HCT116 (cell line): ENCODE measurements around the gene KATNAL1. TPM values are rescaled to one million over a fixed set of nuclear protein-coding genes. Genes with fewer than 3 reads are reported as not detected.

Experiments used
- ATAC-seq: fragments of 200-7000 bp; cut with Tn5 transposase; 2 replicates; pipeline ENCODE4 v1.9.1; 2020; ENCODE audit warnings: mild to moderate bottlenecking, moderate library complexity
- BruUV-seq: library from RNA; stranded (reverse); fragments of 400-500 nt; replicated peaks from 2 replicates; lab custom pipeline; 2021; lab: Mats Ljungman, UMichigan
- CTCF ChIA-PET: fragments of 300-600 bp; sonication (Branson Sonifier 250); formaldehyde crosslinking; loops from one replicate; lab custom pipeline; 2021; ENCODE audit warnings: antibody characterized with exemption; lab: Charles Lee
- POLR2A ChIA-PET: fragments of 300-600, 350-600 bp; sonication (Branson Sonifier 250); formaldehyde crosslinking; loops from one replicate; lab custom pipeline; 2021; ENCODE audit warnings: antibody characterized with exemption; lab: Charles Lee
- RAD21 ChIA-PET, 2 experiments: fragments of 300-600 bp; sonication (Branson Sonifier 250); formaldehyde crosslinking; loops; one replicate each; lab custom pipeline; 2023; ENCODE audit warnings: low total read pairs in 2 of 2; ENCODE audit not compliant: uncharacterized antibody in 2 of 2, unreplicated experiment in 2 of 2, low non-redundant PET in 1 of 2; lab: Charles Lee
- DNase-seq: peaks from one replicate; pipeline ENCODE4 v3.0.0-alpha.2; 2010; ENCODE audit warnings: low read depth, low spot score
- H2AFZ ChIP-seq: fragments of 200-600 bp; shearing (Covaris generic), sonication (generic); 2 replicates; pipeline ENCODE4 v1.6.1; 2017; ENCODE audit warnings: low read depth, mixed run types, mixed read lengths, antibody characterized with exemption, low read length; ENCODE audit not compliant: poor library complexity, severe bottlenecking
- H3K27ac ChIP-seq: 2 replicates; pipeline ENCODE4 v1.5.1; 2012; ENCODE audit warnings: low read depth, low read length
- H3K27me3 ChIP-seq: fragments of 200-600 bp; sonication (generic); 2 replicates; pipeline ENCODE4 v1.6.1; 2016; ENCODE audit warnings: mixed run types, low read length, mixed read lengths; ENCODE audit not compliant: insufficient read depth
- H3K36me3 ChIP-seq, 2 experiments: fragments of 200-500 bp in 1 of 2; fragments of 200-600 bp in 1 of 2; sonication (Bioruptor generic) in 1 of 2; sonication (generic) in 1 of 2; 2 replicates each; pipeline versions ENCODE4 v1.5.1 to v1.6.1; 2014 to 2016; ENCODE audit warnings: low read length in 2 of 2, inconsistent platforms in 1 of 2, mixed read lengths in 1 of 2, mixed run types in 1 of 2; ENCODE audit not compliant: insufficient read depth in 2 of 2, control insufficient read depth in 1 of 2
- H3K4me1 ChIP-seq, 2 experiments: fragments of 200-600 bp in 1 of 2; sonication (generic) in 1 of 2; 2 replicates each; pipeline versions ENCODE4 v1.5.1 to v1.6.1; 2012 to 2017; ENCODE audit warnings: low read length in 2 of 2, inconsistent platforms in 1 of 2, mild to moderate bottlenecking in 1 of 2, mixed read lengths in 1 of 2, mixed run types in 1 of 2, moderate library complexity in 1 of 2; ENCODE audit not compliant: insufficient read depth in 2 of 2, control insufficient read depth in 1 of 2
- H3K4me2 ChIP-seq: fragments of 200-600 bp; sonication (generic); 2 replicates; pipeline ENCODE4 v1.6.1; 2017; ENCODE audit warnings: mixed run types, low read length, mixed read lengths
- H3K4me3 ChIP-seq, 2 experiments: fragments of 200-600 bp in 1 of 2; sonication (generic) in 1 of 2; replicated peaks in 1 of 2; 2 replicates each; pipeline ENCODE4 v1.5.1; 2011 to 2016; ENCODE audit warnings: low read length in 2 of 2, control low read depth in 1 of 2, low read depth in 1 of 2, mild to moderate bottlenecking in 1 of 2, mixed read lengths in 1 of 2, mixed run types in 1 of 2
- H3K79me2 ChIP-seq: fragments of 200-600 bp; sonication (generic); 2 replicates; pipeline ENCODE4 v1.6.1; 2017; ENCODE audit warnings: mild to moderate bottlenecking, mixed run types, low read length, moderate library complexity, mixed read lengths; ENCODE audit not compliant: insufficient read depth
- H3K9ac ChIP-seq: fragments of 200-600 bp; sonication (generic); 2 replicates; pipeline ENCODE4 v1.6.1; 2016; ENCODE audit warnings: low read length, mixed read lengths
- H3K9me2 ChIP-seq: fragments of 200-600 bp; sonication (generic), shearing (Covaris generic); 2 replicates; pipeline ENCODE4 v1.6.1; 2017; ENCODE audit warnings: mixed run types, mild to moderate bottlenecking, moderate library complexity; ENCODE audit not compliant: insufficient read depth
- H3K9me3 ChIP-seq, 2 experiments: fragments of 200-500 bp in 1 of 2; fragments of 200-600 bp in 1 of 2; sonication (Bioruptor generic) in 1 of 2; sonication (generic) in 1 of 2; 2 replicates each; pipeline ENCODE4 v1.6.1; 2014 to 2017; ENCODE audit warnings: low read length in 2 of 2, mixed read lengths in 2 of 2, inconsistent platforms in 1 of 2, low read depth in 1 of 2, mild to moderate bottlenecking in 1 of 2, mixed run types in 1 of 2, moderate library complexity in 1 of 2; ENCODE audit not compliant: control insufficient read depth in 1 of 2, insufficient read depth in 1 of 2
- H4K20me1 ChIP-seq: fragments of 200-600 bp; sonication (generic), shearing (Covaris generic); 2 replicates; pipeline ENCODE4 v1.6.1; 2017; ENCODE audit warnings: mixed run types, mild to moderate bottlenecking, moderate library complexity; ENCODE audit not compliant: insufficient read depth
- CBX3 ChIP-seq: IDR thresholded peaks from 2 replicates; pipeline ENCODE4 v1.6.1; 2012; ENCODE audit warnings: low read depth
- ELF1 ChIP-seq: IDR thresholded peaks from 2 replicates; pipeline ENCODE4 v1.6.1; 2012; ENCODE audit warnings: low read depth, borderline replicate concordance
- EZH2phosphoT487 ChIP-seq: fragments of 200-600 bp; IDR thresholded peaks from 2 replicates; pipeline ENCODE4 v1.6.1; 2018; ENCODE audit warnings: antibody characterized with exemption, borderline replicate concordance
- FOSL1 ChIP-seq: IDR thresholded peaks from 2 replicates; pipeline ENCODE4 v1.6.1; 2012; ENCODE audit warnings: low read depth
- JUND ChIP-seq: IDR thresholded peaks from 2 replicates; pipeline ENCODE4 v1.6.1; 2012
- POLR2A ChIP-seq: IDR thresholded peaks from 2 replicates; pipeline ENCODE4 v1.7.0; 2011; ENCODE audit warnings: borderline replicate concordance; ENCODE audit not compliant: insufficient read depth, insufficient read length; ENCODE audit errors: extremely low read depth
- RAD21 ChIP-seq: IDR thresholded peaks from 2 replicates; pipeline ENCODE4 v1.6.1; 2012; ENCODE audit warnings: low read depth, mild to moderate bottlenecking
- SIN3A ChIP-seq: IDR thresholded peaks from 2 replicates; pipeline ENCODE4 v1.6.1; 2012; ENCODE audit warnings: low read depth
- TCF7L2 ChIP-seq: IDR thresholded peaks from 2 replicates; pipeline ENCODE4 v1.7.0; 2011; ENCODE audit warnings: borderline replicate concordance, inconsistent platforms; ENCODE audit not compliant: insufficient read depth, insufficient read length; ENCODE audit errors: extremely low read depth
- YY1 ChIP-seq: IDR thresholded peaks from 2 replicates; pipeline ENCODE4 v1.6.1; 2011; ENCODE audit warnings: low read length, low read depth, moderate library complexity, mild to moderate bottlenecking; ENCODE audit not compliant: insufficient replicate concordance; ENCODE audit errors: extremely low read depth
- ZNF274 ChIP-seq: fragments of 200-500 bp; sonication (Bioruptor generic); IDR thresholded peaks from 2 replicates; pipeline ENCODE4 v1.6.1; 2014; ENCODE audit warnings: mild to moderate bottlenecking, low read depth, low read length, inconsistent platforms
- intact Hi-C: fragments of 100-400 bp; cut with micrococcal nuclease; formaldehyde crosslinking; loops from 2 replicates; pipeline ENCODE4 v1.10.0; 2022
- total RNA-seq: library from RNA; stranded (reverse); gene quantifications from one replicate; pipeline ENCODE4 v1.2.1, GENCODE V29; 2021; ENCODE audit not compliant: unreplicated experiment
- TF ChIP-seq, protein P1 (sequence below): IDR thresholded peaks from 2 replicates; pipeline ENCODE4 v1.6.1; 2012
- TF ChIP-seq, protein P2 (sequence below): IDR thresholded peaks from 2 replicates; pipeline ENCODE4 v1.6.1; 2011; ENCODE audit warnings: mild to moderate bottlenecking, low read length, moderate library complexity; ENCODE audit not compliant: insufficient replicate concordance; ENCODE audit errors: extremely low read depth

KATNAL1 gene
- total RNA-seq, 1 experiment from 2014 or later = 17.3 TPM

DNA sequence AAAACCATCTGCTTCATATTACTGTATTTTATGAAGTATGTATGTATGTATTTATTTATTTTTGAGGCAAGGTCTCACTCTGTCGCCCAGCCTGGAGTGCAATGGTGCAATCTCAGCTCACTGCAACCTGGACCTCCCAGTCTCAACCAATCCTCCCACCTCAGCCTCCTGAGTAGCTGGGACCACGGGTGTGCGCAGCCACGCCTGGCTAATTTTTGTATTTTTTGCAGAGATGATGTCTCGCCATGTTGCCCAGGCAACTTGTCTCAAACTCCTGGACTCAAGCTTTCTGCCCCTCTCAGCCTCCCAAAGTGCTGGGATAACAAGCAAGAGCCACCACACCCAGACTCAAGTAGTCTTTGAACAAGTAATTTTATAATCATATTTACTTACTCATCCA lies 5.5 kb downstream of the KATNAL1 start:
- H3K9ac ChIP-seq = peak overlapping the region; percentile 50

DNA sequence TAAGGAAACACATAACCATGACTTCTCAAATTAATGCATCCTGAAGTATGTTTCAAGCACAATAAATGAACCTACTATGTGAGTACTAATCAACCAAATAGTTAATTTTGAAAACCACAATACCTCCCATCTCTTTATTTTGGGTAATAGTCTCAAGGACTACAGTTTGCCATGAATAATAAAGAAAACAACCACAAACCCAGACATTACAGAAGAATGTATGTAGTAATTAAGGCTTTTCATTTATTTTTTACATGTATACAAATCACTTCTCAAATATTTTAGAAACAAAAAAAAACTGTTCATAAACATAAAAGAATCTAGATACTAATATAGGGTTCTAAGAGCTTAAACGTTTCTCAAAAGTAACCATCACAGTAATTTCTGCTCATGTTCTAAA lies 6.8 kb downstream of the KATNAL1 start:
- Histone ChIP-seq H3K27me3 (no peaks in the 10 kb centered on the region), H2AFZ (no peak overlapping the region), H3K79me2 (peaks cover 91% of the 10 kb centered on the region), H3K4me1 (peaks cover 55 to 62% of the 10 kb centered on the region in 2 experiments), H3K4me3 (peak overlapping the region; percentile 16 to 53; a peak in 3 of 4 replicates), H3K4me2 (peak overlapping the region; percentile 82), H3K9me2 (no peaks in the 10 kb centered on the region), H3K27ac (peak overlapping the region; percentile 82), H3K36me3 (no peaks in the 10 kb centered on the region), H3K9ac (peak overlapping the region; percentile 50), H4K20me1 (no peaks in the 10 kb centered on the region), H3K9me3 (no peaks in the 10 kb centered on the region)
- POLR2A ChIA-PET = no interaction called here
- ATAC-seq (no peak), DNase-seq (no peak)
- TF ChIP-seq YY1 = no peak
- no peak for TF ChIP-seq JUND
- no peak for TF ChIP-seq RAD21
- TF ChIP-seq SIN3A = no peak
- TF ChIP-seq, protein P1, sequence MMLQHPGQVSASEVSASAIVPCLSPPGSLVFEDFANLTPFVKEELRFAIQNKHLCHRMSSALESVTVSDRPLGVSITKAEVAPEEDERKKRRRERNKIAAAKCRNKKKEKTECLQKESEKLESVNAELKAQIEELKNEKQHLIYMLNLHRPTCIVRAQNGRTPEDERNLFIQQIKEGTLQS = no peak
- no peak for TF ChIP-seq POLR2A
- TF ChIP-seq ZNF274 = no peak
- no peak for TF ChIP-seq ELF1
- no peak for TF ChIP-seq TCF7L2
- TF ChIP-seq CBX3 = no peak
- TF ChIP-seq FOSL1 = no peak
- TF ChIP-seq, protein P2, sequence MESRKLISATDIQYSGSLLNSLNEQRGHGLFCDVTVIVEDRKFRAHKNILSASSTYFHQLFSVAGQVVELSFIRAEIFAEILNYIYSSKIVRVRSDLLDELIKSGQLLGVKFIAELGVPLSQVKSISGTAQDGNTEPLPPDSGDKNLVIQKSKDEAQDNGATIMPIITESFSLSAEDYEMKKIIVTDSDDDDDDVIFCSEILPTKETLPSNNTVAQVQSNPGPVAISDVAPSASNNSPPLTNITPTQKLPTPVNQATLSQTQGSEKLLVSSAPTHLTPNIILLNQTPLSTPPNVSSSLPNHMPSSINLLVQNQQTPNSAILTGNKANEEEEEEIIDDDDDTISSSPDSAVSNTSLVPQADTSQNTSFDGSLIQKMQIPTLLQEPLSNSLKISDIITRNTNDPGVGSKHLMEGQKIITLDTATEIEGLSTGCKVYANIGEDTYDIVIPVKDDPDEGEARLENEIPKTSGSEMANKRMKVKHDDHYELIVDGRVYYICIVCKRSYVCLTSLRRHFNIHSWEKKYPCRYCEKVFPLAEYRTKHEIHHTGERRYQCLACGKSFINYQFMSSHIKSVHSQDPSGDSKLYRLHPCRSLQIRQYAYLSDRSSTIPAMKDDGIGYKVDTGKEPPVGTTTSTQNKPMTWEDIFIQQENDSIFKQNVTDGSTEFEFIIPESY = no peak
- no TSS peak for BruUV-seq
- intact Hi-C loops = no loop called here
- CTCF ChIA-PET = no interaction called here
- RAD21 ChIA-PET = no interaction called here

More for the DNA sequence above, 5.5 kb downstream of the KATNAL1 start:
- Histone ChIP-seq H3K27ac (peak overlapping the region; percentile 82), H3K79me2 (peaks cover 95% of the 10 kb centered on the region), H4K20me1 (no peaks in the 10 kb centered on the region), H2AFZ (no peak overlapping the region), H3K4me1 (peaks cover 58 to 70% of the 10 kb centered on the region in 2 experiments), H3K4me2 (peak overlapping the region; percentile 82), H3K27me3 (no peaks in the 10 kb centered on the region), H3K36me3 (no peaks in the 10 kb centered on the region), H3K4me3 (peak overlapping the region in 1 of 2 experiments; percentile 53; a peak in 3 of 4 replicates), H3K9me2 (no peaks in the 10 kb centered on the region), H3K9me3 (no peaks in the 10 kb centered on the region)
- ChIA-PET POLR2A (no interaction called here), CTCF (no interaction called here), RAD21 (no interaction called here)
- BruUV-seq = no TSS peak
- no peak for DNase-seq
- peak; percentile 40 for ATAC-seq
- no peak for TF ChIP-seq FOSL1
- no peak for TF ChIP-seq EZH2phosphoT487
- intact Hi-C loops = no loop called here
